K562 (cell line): Measurements from ENCODE around the gene PHF11. TPM values are rescaled to one million over a fixed set of nuclear protein-coding genes. Genes with fewer than 3 reads are reported as not detected.
A peak's percentile ranks its signal among the peaks of the same experiment; 100 is the strongest.
"Not testable (repeated sequence)": the region's sequence is repeated elsewhere in the genome, so short reads cannot be mapped to it uniquely, and the experiment has no call there.

Source experiments
- ATAC-seq: fragments of 200-7000 bp; cut with Tn5 transposase; 3 replicates; pipeline ENCODE4 v1.9.1; 2020; ENCODE audit warnings: moderate library complexity
- BruUV-seq: library from RNA; stranded (reverse); fragments of 400-500 nt; replicated peaks from 2 replicates; lab custom pipeline; 2021; lab: Mats Ljungman, UMichigan
- CTCF ChIA-PET: fragments of 300-600 bp; formaldehyde crosslinking; extraction: SDS; loops from one replicate; lab custom pipeline; 2021; ENCODE audit warnings: low intra/inter-chr PET ratio; lab: Yijun Ruan, JAX
- POLR2A ChIA-PET: fragments of 300-600, 350-650 bp; sonication (Branson Sonifier 250); formaldehyde crosslinking; extraction: SDS; loops from one replicate; lab custom pipeline; 2021; ENCODE audit warnings: antibody characterized with exemption, inconsistent platforms; lab: Yijun Ruan, JAX
- DNase-seq, 4 experiments: peaks; one replicate each; pipeline versions ENCODE4 v3.0.0 to v3.0.0-alpha.2; 2011 to 2018; ENCODE audit warnings: low spot score in 3 of 4, mixed read lengths in 3 of 4; ENCODE audit errors: extremely low read depth in 1 of 4
- FAIRE-seq: peaks from 2 replicates; lab custom pipeline; 2011; peaks lifted over from hg19 to GRCh38; lab: Jason Lieb, UNC
- H2AFZ ChIP-seq: 2 replicates; pipeline ENCODE4 v1.6.0; 2011; ENCODE audit warnings: low read depth, low read length, control low read depth, inconsistent platforms
- H3K27ac ChIP-seq: fragments of 200-600 bp; 3 replicates; pipeline ENCODE4 v1.8.0; 2011; ENCODE audit warnings: low read depth, mild to moderate bottlenecking, control low read depth, inconsistent platforms, low read length, moderate library complexity, mixed read lengths; ENCODE audit errors: extremely low read depth
- H3K27me3 ChIP-seq, 2 experiments: fragments of 300-600 bp in 1 of 2; 2 replicates in 1 of 2; 3 replicates in 1 of 2; pipeline versions ENCODE4 v1.6.0 to v1.8.0; 2011; ENCODE audit warnings: inconsistent platforms in 2 of 2, low read length in 2 of 2, mild to moderate bottlenecking in 1 of 2, mixed read lengths in 1 of 2, moderate library complexity in 1 of 2; ENCODE audit not compliant: control insufficient read depth in 2 of 2, insufficient read depth in 2 of 2
- H3K36me3 ChIP-seq: fragments of 300-600 bp; 3 replicates; pipeline ENCODE4 v1.8.0; 2011; ENCODE audit warnings: mild to moderate bottlenecking, low read length, inconsistent platforms; ENCODE audit not compliant: control insufficient read depth, insufficient read depth
- H3K4me1 ChIP-seq, 2 experiments: fragments of 200-600 bp in 1 of 2; replicated peaks in 1 of 2; 2 replicates in 1 of 2; 3 replicates in 1 of 2; pipeline versions ENCODE4 v1.5.1 to v1.8.0; 2011; ENCODE audit warnings: inconsistent platforms in 2 of 2, low read length in 2 of 2, mild to moderate bottlenecking in 1 of 2, mixed read lengths in 1 of 2, moderate library complexity in 1 of 2; ENCODE audit not compliant: control insufficient read depth in 2 of 2, insufficient read depth in 2 of 2
- H3K4me2 ChIP-seq: 2 replicates; pipeline ENCODE4 v1.6.1; 2011; ENCODE audit warnings: low read length, control low read depth, inconsistent platforms, mixed read lengths; ENCODE audit not compliant: insufficient read depth
- H3K4me3 ChIP-seq: fragments of 200-600 bp; sonication (generic), shearing (Covaris generic); 2 replicates; pipeline ENCODE4 v1.5.1; 2016; ENCODE audit warnings: control low read depth, inconsistent platforms
- H3K79me2 ChIP-seq: fragments of 200-600 bp; 3 replicates; pipeline ENCODE4 v1.8.0; 2011; ENCODE audit warnings: low read length, inconsistent platforms; ENCODE audit not compliant: control insufficient read depth, insufficient read depth
- H3K9ac ChIP-seq, 2 experiments: 2 replicates each; pipeline versions ENCODE4 v1.6.0 to v1.6.1; 2011; ENCODE audit warnings: low read depth in 2 of 2, low read length in 2 of 2, control low read depth in 1 of 2, inconsistent platforms in 1 of 2, mild to moderate bottlenecking in 1 of 2, mixed read lengths in 1 of 2; ENCODE audit not compliant: insufficient read depth in 1 of 2
- H3K9me1 ChIP-seq: one replicate; pipeline ENCODE4 v1.6.0; 2011; ENCODE audit warnings: inconsistent platforms, mild to moderate bottlenecking, low read length, moderate library complexity; ENCODE audit not compliant: control insufficient read depth, insufficient read depth
- H3K9me3 ChIP-seq: replicated peaks from 2 replicates; pipeline ENCODE4 v1.5.1; 2011; ENCODE audit warnings: low read depth, low read length, inconsistent platforms; ENCODE audit not compliant: control insufficient read depth, insufficient read depth
- H4K20me1 ChIP-seq: replicated peaks from 2 replicates; pipeline ENCODE4 v1.6.1; 2011; ENCODE audit warnings: low read length, inconsistent platforms, mixed read lengths; ENCODE audit not compliant: control insufficient read depth, insufficient read depth
- PRDM10 ChIP-seq: fragments of 450-650 bp; IDR thresholded peaks from 2 replicates; pipeline ENCODE4 v1.6.1; 2018; ENCODE audit not compliant: partially characterized antibody
- WGBS: fragments of 100-300 bp; shearing (Covaris generic); methylation state at CpG from one replicate; pipeline ENCODE4 v1.1.6; 2016; ENCODE audit warnings: low coverage, mixed read lengths; ENCODE audit not compliant: insufficient coverage; ENCODE audit errors: missing lambda C conversion rate; 5-methylcytosine and 5-hydroxymethylcytosine counted together
- in situ Hi-C: fragments of 300-500 bp; cut with MboI; formaldehyde crosslinking; loops from 4 replicates; pipeline ENCODE4 v1.15.0; 2018; ENCODE audit warnings: inconsistent platforms, mixed read lengths
- intact Hi-C: fragments of 100-400 bp; cut with micrococcal nuclease; formaldehyde crosslinking; loops from 2 replicates; pipeline ENCODE4 v1.14.2; 2022
- polyA plus RNA-seq, 8 experiments: library from polyadenylated mRNA; depleted of rRNA in 4 of 8; stranded (reverse) in 5 of 8; unstranded in 3 of 8; fragments of >200 nt; fragmentation: Nextera tagmentation in 2 of 8; fragmentation: Illumina TruSeq in 1 of 8; extraction: Ambion mirVana in 2 of 8; extraction: Trizol in 1 of 8; gene quantifications; 2 replicates each; pipeline versions ENCODE4 v1.2.1 to v1.2.3, GENCODE V29; 2011 to 2014; ENCODE audit warnings: inconsistent platforms in 1 of 8, missing spikeins in 1 of 8
- total RNA-seq, 7 experiments: library from RNA; depleted of rRNA in 6 of 7; stranded (reverse); fragments of >200 nt in 6 of 7; fragmentation: Illumina TruSeq in 2 of 7; extraction: Trizol in 2 of 7; gene quantifications; 2 replicates each; pipeline versions ENCODE4 v1.2.1 to v1.2.3, GENCODE V29; 2011 to 2021; ENCODE audit warnings: low replicate concordance in 1 of 7

Gene PHF11
- total and polyA plus RNA-seq, 9 of the 15 experiments (the other 6 are each of a cell fraction or from before 2014, with no cell fraction given): 1.9 to 7.0 (median 5.3) TPM

DNA sequence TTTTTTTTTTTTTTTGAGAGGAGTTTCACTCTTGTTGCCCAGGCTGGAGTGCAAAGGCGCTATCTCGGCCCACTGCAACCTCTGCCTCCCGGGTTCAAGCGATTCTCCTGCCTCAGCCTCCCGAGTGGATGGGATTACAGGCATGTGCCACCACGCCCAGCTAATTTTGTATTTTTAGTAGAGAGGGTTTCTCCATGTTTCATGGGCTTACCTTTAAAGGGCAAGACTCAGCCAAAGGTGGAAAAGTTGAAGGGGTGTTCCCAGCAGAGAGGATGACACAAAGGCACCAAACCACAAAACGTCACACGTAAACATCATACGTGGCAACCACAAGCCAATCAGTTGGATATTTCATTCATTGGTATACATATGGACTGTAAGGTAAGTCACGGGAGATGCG, 1.1 kb downstream of the PHF11 start:
- BruUV-seq, H3K9me3 ChIP-seq, H3K36me3 ChIP-seq, intact Hi-C loops, DNase-seq, H2AFZ ChIP-seq, ATAC-seq, H3K9ac ChIP-seq, FAIRE-seq, in situ Hi-C loops, H4K20me1 ChIP-seq, H3K4me2 ChIP-seq, H3K9me1 ChIP-seq, H3K4me3 ChIP-seq, H3K27ac ChIP-seq, H3K79me2 ChIP-seq, CTCF ChIA-PET, H3K27me3 ChIP-seq: not testable (repeated sequence)
- POLR2A ChIA-PET: interaction anchor here (0.6 to 1.2 kb wide), 2 partner anchors 29 to 249 kb away, joined by 3 read pairs; partner anchors contain the start of gene CDADC1
- TF ChIP-seq PRDM10: peak; percentile 93
- WGBS: 89% methylated on average over 6 of the region's 11 CpGs
- peaks cover 6 to 12% of the 10 kb centered on the region in 2 experiments; a peak in 4 of 5 replicates for H3K4me1 ChIP-seq
